ENCODE measurements around the gene ZDHHC1.

The ZDHHC1 gene

GRCh38 chr16:67430504-67430976 lies 14.3 kb upstream of the ZDHHC1 start:
- DNase-seq (ENCODE audit: low read depth in 1 of 2, low spot score in 1 of 2): no peak
- H3K27me3 ChIP-seq (ENCODE audit: insufficient read depth, poor library complexity, severe bottlenecking): peaks cover 26% of the 10 kb centered on the region
- TF ChIP-seq CTCF (IDR thresholded peaks at IDR 0.05; ENCODE audit: insufficient read depth, low read length) (no peak), SPI1 (IDR thresholded peaks at IDR 0.05; ENCODE audit: borderline replicate concordance, low read depth) (no peak), REST (IDR thresholded peaks at IDR 0.05; ENCODE audit: insufficient replicate concordance, low read depth) (no peak), GABPA (IDR thresholded peaks at IDR 0.05; ENCODE audit: low read depth) (no peak), POLR2AphosphoS5 (IDR thresholded peaks at IDR 0.05; ENCODE audit: low read depth) (no peak)
- peak overlapping the region; percentile 30 for H3K4me3 ChIP-seq (replicated peaks; ENCODE audit: insufficient read depth, low read length)
- H3K27ac ChIP-seq (replicated peaks): no peak overlapping the region

GRCh38 chr16:67429799-67430503 lies 13.7 kb upstream of the ZDHHC1 start:
- H3K4me3 ChIP-seq (replicated peaks; ENCODE audit: insufficient read depth, low read length): peak overlapping the region; percentile 30
- H3K27ac ChIP-seq (replicated peaks): no peak overlapping the region

GRCh38 chr16:67429053-67429798 lies 12.9 kb upstream of the ZDHHC1 start:
- H3K27me3 ChIP-seq (ENCODE audit: insufficient read depth, poor library complexity, severe bottlenecking): peaks cover 29% of the 10 kb centered on the region
- TF ChIP-seq POLR2AphosphoS5 (IDR thresholded peaks at IDR 0.05; ENCODE audit: low read depth) (no peak), SPI1 (IDR thresholded peaks at IDR 0.05; ENCODE audit: borderline replicate concordance, low read depth) (no peak), GABPA (IDR thresholded peaks at IDR 0.05; ENCODE audit: low read depth) (no peak), CTCF (IDR thresholded peaks at IDR 0.05; ENCODE audit: insufficient read depth, low read length) (no peak), REST (IDR thresholded peaks at IDR 0.05; ENCODE audit: insufficient replicate concordance, low read depth) (no peak)
- no peak overlapping the region for H3K4me3 ChIP-seq (replicated peaks; ENCODE audit: insufficient read depth, low read length)
- H3K27ac ChIP-seq (replicated peaks): no peak overlapping the region
- DNase-seq (ENCODE audit: low read depth in 1 of 2, low spot score in 1 of 2): no peak

More at GRCh38 chr16:67429799-67430503, 13.7 kb upstream of the ZDHHC1 start:
- TF ChIP-seq GABPA (IDR thresholded peaks at IDR 0.05; ENCODE audit: low read depth): no peak
- no peak for TF ChIP-seq POLR2AphosphoS5 (IDR thresholded peaks at IDR 0.05; ENCODE audit: low read depth)
- H3K27me3 ChIP-seq (ENCODE audit: insufficient read depth, poor library complexity, severe bottlenecking): peaks cover 29% of the 10 kb centered on the region
- DNase-seq (ENCODE audit: low read depth in 1 of 2, low spot score in 1 of 2): no peak

- Histone ChIP-seq H3K27me3 (ENCODE audit: insufficient read depth, poor library complexity, severe bottlenecking) (peaks cover 29% of the 10 kb centered on the region), H3K27ac (replicated peaks) (no peak overlapping the region), H3K4me3 (replicated peaks; ENCODE audit: insufficient read depth, low read length) (no peak overlapping the region)
- peak in 1 of 2 experiments; percentile 50 for DNase-seq (ENCODE audit: low read depth in 1 of 2, low spot score in 1 of 2)
- TF ChIP-seq CTCF (IDR thresholded peaks at IDR 0.05; ENCODE audit: insufficient read depth, low read length): peak; percentile 91
- TF ChIP-seq REST (IDR thresholded peaks at IDR 0.05; ENCODE audit: insufficient replicate concordance, low read depth): no peak
- no peak for TF ChIP-seq GABPA (IDR thresholded peaks at IDR 0.05; ENCODE audit: low read depth)
Observed at GRCh38 chr16:67428146-67428731, 12.0 kb upstream of the ZDHHC1 start.
